ENCODE measurements around the gene DENND4A. TPM values are rescaled to one million over a fixed set of nuclear protein-coding genes. Genes with fewer than 3 reads are reported as not detected.
A peak's percentile ranks its signal among the peaks of the same experiment; 100 is the strongest.

The DENND4A gene
- 11.9 TPM for polyA plus RNA-seq (ENCODE audit: insufficient read length)

DNA sequence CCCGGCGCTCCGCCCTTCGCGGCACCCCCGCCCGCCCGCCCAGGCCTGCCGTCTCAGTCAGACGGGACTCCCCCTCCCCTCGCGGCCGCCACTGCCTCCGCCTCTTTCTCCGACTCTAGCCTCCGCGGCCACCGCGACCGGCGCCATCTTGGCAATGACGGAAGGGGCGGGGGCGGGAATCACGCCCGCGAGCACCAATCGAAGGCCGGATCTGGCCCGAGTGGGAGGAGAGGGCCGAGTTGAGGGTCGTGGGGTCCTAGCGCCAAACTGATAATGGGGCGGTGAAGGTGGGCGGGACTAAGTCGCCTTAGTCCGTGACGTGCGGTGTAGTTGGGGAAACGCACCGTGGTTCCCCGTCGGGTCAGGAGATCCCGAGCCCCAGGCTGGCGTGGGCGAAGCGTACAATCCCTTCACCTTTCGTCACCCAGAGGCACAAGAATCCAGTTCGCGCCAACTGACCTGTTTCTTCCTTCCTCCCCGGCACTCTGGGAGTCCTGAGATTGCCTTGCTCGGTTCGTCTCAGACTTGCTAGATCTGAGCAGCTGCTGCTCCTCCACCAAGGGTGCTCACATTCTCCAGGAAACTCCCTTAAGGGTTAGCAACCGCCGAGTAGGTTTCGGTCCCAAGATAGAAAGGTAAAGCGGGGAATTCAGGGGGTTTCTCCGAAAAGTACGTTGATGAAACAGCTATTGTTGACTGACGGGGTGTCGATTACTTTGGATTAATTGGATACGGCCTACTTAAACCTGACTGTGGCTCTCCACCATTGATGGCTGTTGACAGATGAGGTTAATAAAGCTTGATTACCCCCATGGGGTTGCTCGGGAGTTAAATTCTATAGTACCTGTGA lies at the start of gene DENND4A:
TSS of gene DENND4A (minus strand) at position 156 of the 850 bp plus-strand sequence. CDS start 35,843 bp downstream, outside the sequence.
- DNase-seq = peak; percentile 99

DNA sequence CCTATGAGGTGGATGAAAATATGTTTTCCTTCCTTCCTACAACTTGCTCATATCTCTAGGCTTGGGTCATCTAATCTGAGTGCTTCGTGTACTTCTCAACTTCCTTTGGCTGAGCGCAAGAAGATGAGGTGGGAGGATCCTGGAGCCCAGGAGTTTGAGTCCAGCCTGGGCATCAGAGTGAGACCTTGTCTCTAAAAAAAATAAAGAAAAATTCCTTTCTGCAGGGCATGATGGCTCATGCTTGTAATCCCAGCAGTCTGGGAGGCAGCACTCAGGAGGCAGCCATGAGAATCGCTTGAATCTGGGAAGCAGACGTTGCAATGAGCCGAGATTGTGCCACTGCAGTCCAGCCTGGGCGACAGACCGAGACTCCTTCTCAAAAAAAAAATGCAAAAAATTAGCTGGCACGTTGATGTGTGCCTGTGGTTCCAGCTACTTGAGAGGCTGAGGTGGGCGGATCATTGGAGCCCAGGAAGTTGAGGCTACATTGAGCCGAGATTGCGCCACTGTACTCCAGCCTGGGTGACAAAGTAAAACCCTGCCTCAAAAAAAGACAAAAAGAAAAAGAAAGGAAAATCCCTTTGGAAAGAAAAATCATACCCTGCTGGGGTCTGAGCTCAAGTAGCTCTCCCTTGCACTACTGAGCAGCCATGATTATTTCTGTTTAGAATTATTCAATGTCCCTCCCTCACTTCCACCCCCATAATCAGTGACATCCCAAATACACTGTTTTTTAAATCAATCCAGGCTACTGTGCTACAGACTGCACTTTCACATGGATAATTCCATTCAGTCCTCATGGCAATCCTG lies 49.2 kb upstream of the DENND4A start:
- no peak for DNase-seq

DNA sequence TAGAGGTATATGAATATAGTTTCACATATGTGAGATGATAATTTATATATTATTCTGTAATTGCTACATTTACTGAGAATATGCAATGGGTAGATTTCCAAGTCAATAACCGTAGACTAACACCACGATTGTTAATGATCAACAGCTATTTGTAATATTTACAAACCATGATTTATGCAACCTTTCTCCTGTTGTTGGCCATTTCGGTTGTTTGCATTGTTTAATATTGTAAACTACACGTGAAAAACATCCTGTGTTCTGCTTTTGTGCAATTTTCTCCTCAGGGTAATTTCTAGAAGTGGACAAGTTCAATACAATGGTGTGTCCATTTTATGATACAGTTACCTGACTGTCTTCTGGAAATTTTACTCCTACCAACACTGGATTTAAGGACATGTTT lies 47.9 kb upstream of the DENND4A start:
- DNase-seq = no peak

DNA sequence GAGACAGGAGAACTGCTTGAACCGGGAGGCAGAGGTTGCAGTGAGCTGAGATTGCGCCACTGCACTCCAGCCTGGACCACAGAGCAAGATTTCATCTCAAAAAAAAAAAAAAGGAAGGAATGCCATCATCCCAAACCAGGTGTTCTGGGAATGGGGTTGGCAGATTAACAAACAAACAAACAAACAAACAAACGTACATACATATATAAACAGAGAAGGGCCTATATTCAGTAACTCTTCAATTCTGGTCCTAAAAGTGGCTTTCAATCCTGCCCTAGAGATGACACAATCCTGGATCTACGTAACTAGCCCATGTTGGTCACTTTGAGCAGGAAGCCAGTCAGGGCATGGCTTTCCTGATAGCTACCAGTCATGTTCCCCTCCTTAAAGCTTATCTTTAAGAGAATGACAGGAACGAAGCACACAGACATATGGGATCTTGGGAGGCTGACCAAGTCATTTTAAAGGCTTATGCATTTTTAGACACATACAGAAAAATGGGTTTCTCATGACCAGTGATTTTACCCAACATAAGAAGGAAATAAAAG lies 47.3 kb upstream of the DENND4A start:
- no peak for DNase-seq

DNA sequence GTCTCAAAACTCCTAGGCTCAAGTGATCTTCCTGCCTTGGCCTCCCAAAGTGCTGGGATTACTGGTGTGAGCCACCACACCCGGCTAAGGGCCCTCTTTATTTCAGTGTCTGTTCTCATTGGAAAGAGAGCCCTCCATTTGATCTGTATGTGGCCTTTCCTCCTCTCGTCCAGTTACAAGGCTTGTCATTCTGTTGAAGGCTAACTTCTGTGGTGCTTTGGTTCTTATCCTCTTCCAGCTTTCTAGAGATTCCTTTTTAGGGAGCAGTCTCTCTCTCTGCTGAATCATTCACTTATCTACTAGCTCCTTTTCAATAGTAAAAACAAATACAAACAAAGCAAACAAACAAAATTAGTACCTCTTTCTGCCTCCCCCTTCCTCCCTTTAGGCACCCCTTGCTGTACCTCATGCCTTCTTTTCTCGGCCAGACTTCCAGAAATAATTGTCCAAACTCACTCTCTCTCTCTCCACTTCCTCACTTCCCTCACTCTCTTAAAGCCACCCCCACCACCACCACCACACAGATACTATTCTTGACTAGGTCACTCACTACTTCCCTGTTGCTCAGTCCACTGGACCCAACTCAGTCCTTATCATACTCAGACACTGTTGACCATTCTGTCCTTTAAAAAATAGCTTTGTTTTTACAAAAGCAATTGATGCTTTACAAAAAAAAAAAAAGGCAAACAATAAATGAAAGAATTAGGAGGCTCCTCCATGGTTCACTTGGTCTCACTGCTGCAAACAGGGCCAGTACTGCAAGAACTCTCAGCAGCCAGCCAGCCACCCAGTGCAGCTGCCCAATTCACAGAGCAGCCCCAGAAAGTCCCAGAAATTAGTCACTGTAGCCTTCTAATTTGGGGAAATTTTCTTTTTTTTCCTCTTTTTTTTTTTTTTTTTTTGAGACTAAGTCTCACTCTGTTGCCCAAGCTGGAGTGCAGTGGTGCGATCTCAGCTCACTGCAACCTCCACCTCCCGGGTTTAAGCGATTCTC lies 45.5 kb upstream of the DENND4A start:
- no peak for DNase-seq

DNA sequence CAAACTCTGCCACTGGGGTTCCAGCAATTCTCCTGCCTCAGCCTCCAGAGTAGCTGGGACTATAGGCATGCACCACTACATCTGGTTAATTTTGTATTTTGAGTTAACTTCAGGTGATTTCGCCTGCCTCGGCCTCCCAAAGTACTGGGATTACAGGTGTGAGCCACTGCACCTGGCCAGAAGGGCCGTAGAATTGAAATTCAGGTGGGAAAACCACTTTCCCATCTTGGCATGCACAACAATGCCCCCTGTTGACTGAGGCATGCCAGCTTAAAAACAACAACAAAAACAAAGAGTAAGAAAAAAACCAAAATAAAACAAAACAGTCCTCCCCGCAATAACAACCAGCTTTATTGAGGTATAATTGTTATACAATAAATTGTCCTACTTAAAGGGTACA lies 44.6 kb upstream of the DENND4A start:
- DNase-seq = no peak

DNA sequence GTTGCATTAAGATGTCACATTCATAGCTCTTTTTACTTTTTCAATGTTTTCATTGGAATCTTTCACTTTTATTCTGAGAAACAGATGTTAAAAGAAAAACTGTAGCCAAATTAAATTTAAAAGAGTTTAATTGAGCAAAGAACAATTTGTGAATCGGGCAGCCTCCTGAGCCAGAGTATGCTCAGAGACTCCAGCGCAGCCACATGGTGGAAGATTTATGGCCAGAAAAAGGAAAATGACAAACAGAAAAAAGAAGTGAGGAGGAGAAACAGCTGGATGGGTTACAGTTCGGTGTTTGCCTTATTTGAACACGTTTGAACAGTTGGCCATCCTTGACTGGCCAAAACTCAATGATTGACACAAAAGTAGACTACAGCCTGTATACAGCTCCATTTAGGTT lies 43.4 kb upstream of the DENND4A start:
- DNase-seq = no peak

DNA sequence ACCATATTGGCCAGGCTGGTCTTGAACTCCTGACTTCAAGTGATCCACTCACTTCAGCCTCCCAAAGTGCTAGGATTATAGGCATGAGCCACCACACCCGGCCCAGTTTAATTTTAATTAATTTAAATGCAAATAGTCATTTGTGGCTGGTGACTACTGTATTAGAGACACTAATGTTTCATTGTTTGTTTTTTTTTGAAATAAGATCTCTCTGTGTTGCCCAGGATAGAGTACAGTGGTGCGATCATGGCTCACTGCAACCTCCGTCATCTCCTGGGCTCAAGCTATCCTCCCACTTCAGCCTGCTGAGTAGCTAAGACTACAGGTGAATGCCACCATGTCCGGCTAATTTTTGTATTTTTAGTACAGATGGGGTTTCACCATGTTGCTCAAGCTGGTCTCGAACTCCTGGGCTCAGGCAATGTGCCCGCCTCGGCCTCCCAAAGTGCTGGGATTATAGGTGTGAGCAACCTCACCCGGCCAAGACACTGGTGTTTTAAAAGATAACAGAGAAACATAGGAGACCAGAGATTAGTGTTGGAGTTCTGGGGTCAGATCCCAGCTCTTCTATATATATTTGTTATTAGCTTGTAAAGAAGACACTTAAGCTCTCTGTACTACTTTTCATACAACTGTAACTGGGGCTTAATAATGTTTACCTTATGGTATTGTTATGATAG lies 42.6 kb upstream of the DENND4A start:
- no peak for DNase-seq

DNA sequence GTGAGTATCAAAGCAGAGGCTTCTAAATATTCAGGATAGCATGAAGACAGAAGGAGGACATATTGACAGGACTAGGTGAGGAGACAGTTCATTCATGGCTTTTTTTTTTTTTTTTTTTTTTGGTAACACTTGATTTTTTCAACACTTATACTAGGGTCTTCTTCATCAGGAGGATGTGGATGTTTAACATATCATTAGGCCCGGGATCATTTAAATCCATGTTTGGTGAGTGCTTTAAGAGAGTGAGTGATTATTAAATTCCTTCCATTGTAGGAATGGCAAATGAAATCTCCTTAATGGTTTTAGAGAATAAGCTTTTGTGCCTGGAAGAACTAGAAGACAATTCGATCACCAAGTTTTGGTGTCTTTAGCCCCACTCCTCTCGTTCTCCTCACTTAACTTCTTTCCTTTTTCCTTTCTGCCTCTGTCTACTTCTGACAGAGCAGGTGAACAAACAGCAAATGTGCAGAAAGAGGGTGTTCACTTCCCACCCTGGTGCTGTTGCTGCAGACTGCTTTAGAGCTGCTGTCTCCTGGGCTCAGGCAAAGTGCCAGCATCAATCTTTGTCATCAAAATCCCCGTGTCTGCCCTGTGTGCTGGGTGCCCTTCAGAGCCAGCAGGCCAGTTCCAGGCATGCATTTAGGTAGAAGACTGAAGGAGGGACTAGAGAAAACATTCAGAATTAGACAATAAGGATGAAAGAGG lies 41.6 kb upstream of the DENND4A start:
- DNase-seq = no peak

DNA sequence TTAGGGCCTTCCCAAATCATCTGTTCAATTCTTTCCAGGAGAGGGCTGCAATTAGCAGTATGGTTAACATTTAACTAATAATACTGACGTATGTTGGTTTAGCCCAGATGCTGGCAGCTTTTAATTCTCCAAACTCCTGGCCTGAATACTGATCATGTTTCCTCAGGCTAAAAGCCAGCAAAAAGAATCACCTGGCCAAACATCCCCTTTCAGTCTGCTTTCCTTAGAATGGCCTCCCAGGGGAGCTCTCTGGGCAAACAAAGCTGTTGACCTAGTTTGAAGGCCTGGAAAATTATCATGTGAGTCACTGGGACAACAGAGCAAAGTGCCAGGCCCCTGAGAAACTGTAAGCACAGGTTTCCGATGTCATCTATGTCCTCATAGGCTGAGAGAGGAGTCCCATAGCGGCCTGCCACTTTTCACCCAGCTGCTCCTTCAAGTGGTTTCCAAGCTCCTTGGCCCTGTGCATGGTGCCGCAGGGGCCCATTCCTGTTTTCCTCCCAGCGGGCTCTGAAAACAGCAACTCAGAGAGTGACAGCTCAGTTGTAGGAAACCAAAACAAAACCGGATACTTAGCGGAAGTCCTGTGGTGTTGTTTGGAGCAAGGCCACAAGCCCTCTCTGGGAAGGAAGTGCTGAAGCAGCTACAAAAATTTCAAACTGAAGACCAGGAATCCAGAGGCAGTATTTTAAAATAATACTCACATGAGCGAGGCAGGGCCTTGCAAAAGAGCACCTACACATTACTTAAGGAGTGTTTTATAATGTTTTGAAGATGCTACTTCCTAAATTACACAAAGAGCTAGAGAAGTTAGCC lies 40.7 kb upstream of the DENND4A start:
- DNase-seq = peak; percentile 92

DNA sequence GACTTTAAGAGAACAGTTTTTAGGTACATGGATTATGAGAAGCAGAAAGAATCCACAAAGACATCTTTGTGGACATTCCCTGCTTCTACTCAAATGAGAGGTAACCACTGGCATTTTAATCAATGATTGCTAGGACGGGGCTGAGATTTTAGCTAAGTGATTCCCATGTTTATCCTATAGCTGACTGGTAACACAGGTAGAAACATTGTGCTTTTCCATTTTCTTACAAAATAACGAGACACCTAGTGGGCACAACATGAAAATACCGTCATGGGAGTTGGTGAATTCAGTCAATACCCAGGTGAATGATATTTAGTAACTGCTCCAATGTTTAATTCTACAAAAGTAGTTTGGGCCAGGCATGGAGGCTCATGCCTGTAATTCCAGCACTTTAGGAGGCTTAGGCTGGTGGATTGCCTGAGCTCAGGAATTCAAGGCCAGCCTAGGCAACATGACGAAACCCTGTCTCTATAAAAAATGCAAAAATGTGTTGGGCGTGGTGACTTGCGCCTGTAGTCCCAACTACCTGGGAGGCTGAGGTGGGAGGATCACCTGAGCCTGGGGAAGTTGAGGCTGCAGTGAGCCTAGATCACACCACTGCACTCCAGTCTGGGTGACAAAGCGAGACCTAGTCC lies 37.2 kb upstream of the DENND4A start:
- no peak for DNase-seq

DNA sequence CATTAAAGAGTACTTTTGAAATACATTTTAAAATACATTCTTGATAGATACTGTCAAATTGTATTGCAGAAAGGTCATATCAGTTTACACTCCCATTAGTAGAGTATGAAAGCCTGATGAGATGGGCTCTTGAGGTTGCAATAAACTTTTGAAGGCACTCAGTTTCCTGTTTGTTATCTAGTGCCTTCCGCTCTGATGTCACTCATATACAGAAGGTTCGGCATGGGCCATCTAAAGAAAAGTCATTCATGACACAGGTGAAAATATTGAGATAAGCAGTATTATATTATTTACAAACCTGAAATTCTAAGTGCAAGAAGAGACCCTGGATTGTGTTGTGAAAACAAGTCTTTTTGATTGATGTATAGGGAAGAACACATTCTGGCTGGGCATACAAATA lies 36.5 kb upstream of the DENND4A start:
- no peak for DNase-seq

DNA sequence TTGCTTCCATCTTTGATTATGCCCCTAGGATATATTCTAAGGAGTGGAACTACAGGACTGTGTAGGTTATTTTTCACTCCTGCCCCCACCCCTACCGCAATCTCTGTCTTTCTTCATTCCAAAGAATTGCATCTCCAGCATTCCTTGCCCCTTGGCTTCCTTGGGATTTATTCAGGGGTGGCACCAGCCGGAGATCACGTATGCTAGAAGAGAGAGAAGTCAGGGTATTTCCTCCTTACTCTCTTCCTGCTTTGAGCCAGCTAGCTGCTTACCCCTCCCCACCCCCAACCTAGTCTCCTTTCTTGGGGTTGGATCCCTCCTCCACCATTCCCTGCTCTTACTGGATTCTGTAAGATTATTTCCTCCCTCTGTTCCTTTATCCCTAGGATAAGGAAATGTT lies 35.0 kb upstream of the DENND4A start:
- DNase-seq = no peak

DNA sequence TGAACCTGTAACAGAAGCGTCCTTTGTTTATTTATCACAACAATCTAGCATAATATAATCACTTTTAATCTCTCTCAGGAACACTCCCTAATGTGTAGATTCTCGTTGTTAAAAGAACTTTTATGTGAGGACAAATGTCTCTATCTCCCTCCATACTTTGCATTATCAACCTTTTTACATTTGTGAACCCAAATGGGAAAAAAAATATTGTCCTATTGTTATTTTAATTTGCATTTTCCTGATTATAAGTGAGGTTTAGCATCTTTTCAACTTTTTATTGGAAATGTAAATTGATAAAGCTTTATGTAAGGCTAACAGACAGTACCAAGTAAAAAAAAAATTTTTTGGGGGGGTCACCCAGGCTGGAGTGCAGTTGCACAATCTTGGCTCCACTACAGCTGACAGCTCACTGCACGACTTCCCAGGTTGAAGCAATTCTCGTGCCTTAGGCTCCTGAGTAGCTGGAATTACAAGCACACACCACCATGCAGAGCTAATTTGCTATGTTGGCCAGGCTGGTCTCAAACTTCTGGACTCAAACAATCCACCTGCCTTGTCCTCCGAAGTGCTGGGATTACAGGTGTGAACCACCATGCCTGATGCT lies 33.0 kb upstream of the DENND4A start:
- no peak for DNase-seq

DNA sequence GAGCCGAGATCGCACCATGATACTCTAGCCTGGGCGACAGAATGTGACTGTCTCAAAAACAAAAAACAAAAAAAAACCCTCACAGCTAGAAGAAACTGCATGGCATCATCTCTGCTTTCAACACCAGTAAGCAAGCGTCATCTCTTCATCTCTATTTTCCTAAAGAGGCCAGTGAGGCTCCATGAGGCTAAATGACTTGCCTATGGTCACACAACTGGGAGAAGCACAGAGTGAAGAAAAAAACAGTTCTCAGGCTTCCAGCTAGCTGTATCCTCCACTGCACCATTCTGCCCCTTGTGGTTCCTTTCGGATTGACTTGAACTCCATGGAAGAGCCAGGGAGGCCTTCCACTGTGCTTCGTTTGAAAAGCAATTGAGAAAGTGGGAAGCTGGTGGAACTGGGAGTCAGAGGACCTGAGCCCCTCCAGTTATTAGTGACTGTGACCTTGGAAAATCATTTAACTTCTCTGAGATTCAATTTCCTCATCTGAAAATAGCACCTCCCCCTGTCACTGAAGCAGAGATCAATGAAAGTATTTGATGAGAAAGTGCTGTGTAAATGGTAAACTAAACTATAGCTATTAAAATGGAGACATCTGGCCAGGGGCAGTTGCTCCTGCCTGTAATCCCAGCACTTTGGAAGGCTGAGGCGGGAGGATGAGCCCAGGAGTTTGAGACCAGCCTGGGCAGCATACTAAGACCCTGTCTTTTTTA lies 32.1 kb upstream of the DENND4A start:
- DNase-seq = no peak

DNA sequence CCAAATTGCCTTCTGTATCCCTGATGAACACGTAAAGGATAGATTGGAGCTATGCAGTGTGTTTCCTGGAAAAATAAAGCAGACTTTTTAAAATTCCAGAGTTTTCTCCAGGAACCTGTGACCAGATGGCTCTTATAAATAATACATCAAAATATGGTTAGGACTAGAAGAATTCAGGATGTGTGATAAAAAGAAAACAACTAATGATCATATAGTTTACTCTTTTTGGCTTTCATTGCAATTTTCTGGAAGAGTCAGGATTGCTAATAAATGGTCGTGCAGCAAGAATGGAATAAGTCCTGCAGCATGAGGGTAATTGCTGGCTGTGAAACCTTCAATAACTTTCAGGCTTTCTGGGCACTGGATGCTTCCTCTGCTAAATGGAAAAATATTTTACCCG lies 30.2 kb upstream of the DENND4A start:
- no peak for DNase-seq

DNA sequence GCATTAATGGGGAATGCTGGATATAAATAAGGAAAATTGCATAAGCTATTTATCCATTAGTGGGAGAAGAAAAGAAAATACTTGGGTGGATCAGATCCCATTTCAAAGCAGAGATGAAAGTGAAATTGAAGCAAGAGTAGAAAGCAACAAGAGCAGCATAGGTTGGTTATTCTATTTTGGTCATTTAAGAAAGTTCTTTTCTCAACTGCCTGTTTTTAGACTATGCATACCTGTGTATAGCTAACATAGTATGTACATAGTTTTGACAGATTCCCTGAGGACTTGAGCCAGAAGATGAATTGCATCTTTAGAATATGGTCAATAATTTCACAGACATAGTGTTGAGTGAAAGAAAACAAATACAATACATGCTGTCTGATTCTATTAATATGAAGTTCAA lies 29.0 kb upstream of the DENND4A start:
- DNase-seq = no peak

DNA sequence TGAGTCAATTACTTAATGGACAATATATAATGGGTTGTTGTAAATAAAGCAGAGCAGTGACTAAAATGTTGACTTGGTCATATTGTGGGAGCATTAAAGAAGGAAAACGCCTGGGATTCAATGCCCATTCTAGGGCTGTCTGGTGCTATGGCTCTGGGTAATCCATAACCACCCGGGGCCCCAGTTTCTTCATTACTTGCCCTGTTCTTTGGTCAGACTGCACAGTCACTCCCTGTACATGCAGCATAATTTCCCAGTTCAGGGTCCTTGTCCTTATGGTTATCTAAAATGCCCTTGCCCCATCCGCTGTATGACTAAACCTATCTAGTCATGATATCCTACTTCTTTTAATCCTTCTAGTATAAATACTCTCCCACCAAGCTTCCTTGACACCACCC lies 27.5 kb upstream of the DENND4A start:
- no peak for DNase-seq

Measured in hindlimb muscle (tissue), 1 donor.